HUES48 (cell line): ENCODE results near the gene CYBA.
"Not testable (repeated sequence)": the region's sequence is repeated elsewhere in the genome, so short reads cannot be mapped to it uniquely, and the experiment has no call there.

Experiments
- H3K27ac ChIP-seq: one replicate; pipeline ENCODE4 v1.7.0; 2013; ENCODE audit warnings: low read depth, low read length, inconsistent platforms
- H3K27me3 ChIP-seq: 2 replicates; pipeline ENCODE4 v1.6.1; 2013; ENCODE audit warnings: mild to moderate bottlenecking, low read length; ENCODE audit not compliant: control insufficient read depth, insufficient read depth
- H3K36me3 ChIP-seq: 2 replicates; pipeline ENCODE4 v1.6.1; 2013; ENCODE audit warnings: low read length; ENCODE audit not compliant: control insufficient read depth, insufficient read depth
- H3K4me1 ChIP-seq: 2 replicates; pipeline ENCODE4 v1.6.1; 2013; ENCODE audit warnings: mild to moderate bottlenecking, low read length; ENCODE audit not compliant: control insufficient read depth, insufficient read depth
- H3K4me3 ChIP-seq: 2 replicates; pipeline ENCODE4 v1.5.1; 2013; ENCODE audit warnings: mild to moderate bottlenecking, low read depth, low read length
- H3K9ac ChIP-seq: 2 replicates; pipeline ENCODE4 v1.6.1; 2013; ENCODE audit warnings: mild to moderate bottlenecking, low read depth, low read length, moderate library complexity
- H3K9me3 ChIP-seq: 2 replicates; pipeline ENCODE4 v1.6.1; 2013; ENCODE audit warnings: low read length; ENCODE audit not compliant: control insufficient read depth, insufficient read depth

Gene CYBA

DNA sequence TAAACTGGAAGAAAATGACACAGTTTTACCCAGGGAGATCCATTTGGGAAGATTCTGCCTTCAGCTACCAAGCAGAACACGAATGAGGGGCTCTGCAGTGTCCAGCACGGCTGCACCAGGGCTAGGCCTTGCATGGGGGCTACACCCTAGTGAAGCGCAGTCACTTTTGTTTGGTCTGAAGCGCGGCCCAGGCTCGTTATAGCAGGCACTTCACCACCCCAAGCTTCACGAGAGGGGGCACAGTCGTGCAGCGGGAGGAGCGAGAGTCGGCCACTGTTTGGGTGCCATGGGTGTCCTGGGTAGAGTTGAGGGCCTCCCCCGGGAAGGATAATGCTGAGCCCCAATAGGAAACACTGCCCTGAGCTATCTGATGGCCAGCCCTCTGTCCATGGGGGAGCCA, 34.1 kb downstream of the CYBA start:
- Histone ChIP-seq H3K4me3 (no peak overlapping the region), H3K27ac (peak overlapping the region; percentile 35), H3K27me3 (no peaks in the 10 kb centered on the region), H3K36me3 (peaks cover 32% of the 10 kb centered on the region), H3K9me3 (no peaks in the 10 kb centered on the region), H3K9ac (no peak overlapping the region; the same call in 1 of the 2 replicates), H3K4me1 (no peaks in the 10 kb centered on the region; the same call in 1 of the 2 replicates)

GRCh38 chr16:88616320-88616719, 34.5 kb downstream of the CYBA start:
- no peaks in the 10 kb centered on the region for H3K27me3 ChIP-seq
- H3K36me3 ChIP-seq: peaks cover 33% of the 10 kb centered on the region
- H3K27ac ChIP-seq: peak overlapping the region; percentile 35
- H3K9ac ChIP-seq: no peak overlapping the region
- no peaks in the 10 kb centered on the region for H3K9me3 ChIP-seq
- no peak overlapping the region for H3K4me3 ChIP-seq
- no peaks in the 10 kb centered on the region; the same call in 1 of the 2 replicates for H3K4me1 ChIP-seq

- no peaks in the 10 kb centered on the region; the same call in 1 of the 2 replicates for H3K4me1 ChIP-seq
- no peak overlapping the region for H3K9ac ChIP-seq
- H3K4me3 ChIP-seq: no peak overlapping the region
- no peaks in the 10 kb centered on the region for H3K9me3 ChIP-seq
- H3K36me3 ChIP-seq: peaks cover 33% of the 10 kb centered on the region
- H3K27me3 ChIP-seq: no peaks in the 10 kb centered on the region
- H3K27ac ChIP-seq: no peak overlapping the region
Observed at GRCh38 chr16:88614818-88615580, 35.9 kb downstream of the CYBA start.

DNA sequence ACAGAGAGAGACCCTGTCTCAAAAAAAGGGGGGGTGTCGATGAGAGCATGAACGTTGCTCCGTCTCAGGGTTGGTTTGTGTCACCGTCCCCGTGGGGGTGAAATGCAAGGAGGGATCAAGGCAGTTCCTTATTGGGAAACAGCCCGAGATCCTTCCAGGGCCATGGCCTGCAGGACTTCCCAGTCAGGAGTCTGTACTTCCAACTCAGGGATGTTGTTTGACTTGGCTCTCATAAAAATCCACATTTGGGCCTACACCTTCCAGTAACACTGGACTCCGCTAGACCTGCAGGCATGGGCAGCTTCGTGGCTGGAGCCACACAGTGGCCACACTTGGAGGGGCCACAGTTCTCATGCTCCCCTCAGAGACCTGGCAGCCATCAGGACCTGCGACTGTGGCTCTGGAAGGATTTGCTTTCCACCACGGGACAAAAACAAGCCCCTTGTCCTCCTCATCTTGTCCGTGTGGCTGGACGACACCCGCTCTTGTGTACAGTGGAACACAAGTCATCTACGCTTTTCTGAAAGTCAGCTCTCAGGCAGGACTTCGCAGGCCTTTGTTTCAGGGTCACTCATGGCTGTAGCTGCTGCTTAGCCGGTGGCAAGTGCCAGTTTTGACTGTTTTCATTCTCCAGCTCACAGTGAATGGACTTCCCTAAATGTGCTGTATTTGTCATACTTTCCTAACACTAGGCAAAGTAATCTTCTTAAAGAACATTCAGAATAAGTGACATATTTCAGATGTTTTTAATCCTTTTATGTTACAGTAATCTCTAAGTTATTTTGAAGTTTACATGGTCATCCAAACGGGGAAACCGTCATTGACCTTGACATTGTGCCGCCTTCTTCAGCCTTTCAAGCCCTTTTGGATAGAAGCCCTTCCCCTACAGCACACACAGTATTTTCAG, 36.7 kb downstream of the CYBA start:
- peaks cover 28% of the 10 kb centered on the region for H3K36me3 ChIP-seq
- H3K4me1 ChIP-seq: no peaks in the 10 kb centered on the region; the same call in 1 of the 2 replicates
- H3K27me3 ChIP-seq: no peaks in the 10 kb centered on the region
- H3K4me3 ChIP-seq: no peak overlapping the region
- no peak overlapping the region for H3K9ac ChIP-seq
- H3K27ac ChIP-seq: no peak overlapping the region
- no peaks in the 10 kb centered on the region for H3K9me3 ChIP-seq

DNA sequence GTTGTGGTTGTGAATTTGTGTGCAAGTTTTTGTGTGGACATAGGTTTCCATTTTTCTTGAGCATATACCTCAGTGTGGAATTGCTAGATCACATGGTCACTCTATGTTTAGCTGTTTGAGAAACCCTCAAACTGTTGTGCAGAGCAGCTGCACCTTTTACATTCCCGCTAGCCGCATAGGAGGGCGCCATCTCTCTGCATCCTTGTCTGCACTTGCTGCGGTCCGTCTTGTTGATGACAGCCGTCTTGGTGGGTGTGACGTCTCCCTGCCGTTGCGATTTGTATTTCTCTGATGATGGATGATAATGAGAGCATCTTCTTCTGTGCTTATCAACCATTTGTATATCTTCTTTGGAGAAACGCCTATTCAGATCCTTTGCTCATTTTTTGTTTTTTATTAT, 37.6 kb downstream of the CYBA start:
- Histone ChIP-seq H3K4me3 (no peak overlapping the region), H3K4me1 (no peaks in the 10 kb centered on the region; the same call in 1 of the 2 replicates), H3K9ac (no peak overlapping the region), H3K9me3 (no peaks in the 10 kb centered on the region), H3K27ac (no peak overlapping the region), H3K36me3 (peaks cover 34% of the 10 kb centered on the region), H3K27me3 (no peaks in the 10 kb centered on the region)

GRCh38 chr16:88610909-88611812, 39.7 kb downstream of the CYBA start:
- Histone ChIP-seq H3K27ac (peak overlapping the region; percentile 35), H3K27me3 (no peaks in the 10 kb centered on the region), H3K9me3 (no peaks in the 10 kb centered on the region), H3K4me1 (no peaks in the 10 kb centered on the region; the same call in 1 of the 2 replicates), H3K4me3 (peak overlapping the region; percentile 41; the same call in 1 of the 2 replicates), H3K9ac (no peak overlapping the region; the same call in 1 of the 2 replicates), H3K36me3 (peaks cover 52% of the 10 kb centered on the region)

DNA sequence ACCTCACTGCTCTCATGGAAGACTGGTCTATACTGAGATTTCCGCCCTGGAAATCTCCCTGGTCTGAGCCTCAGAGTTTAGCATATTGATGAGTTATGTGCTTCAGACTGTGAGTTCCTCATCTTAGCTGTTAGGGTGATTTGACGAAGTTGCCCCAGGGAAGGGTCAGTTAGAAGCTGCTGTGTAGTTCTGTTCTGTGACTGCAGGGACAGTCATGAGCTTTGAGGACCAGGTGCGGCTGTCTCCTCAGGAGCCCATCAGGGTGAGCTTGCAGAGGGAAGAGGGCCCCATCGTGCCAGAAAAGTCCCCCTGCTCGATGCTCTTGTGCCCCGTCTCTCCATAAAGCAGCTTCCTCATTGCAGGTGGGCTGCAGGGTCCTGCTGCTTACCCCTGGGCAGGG, 40.8 kb downstream of the CYBA start:
- Histone ChIP-seq H3K4me1 (no peaks in the 10 kb centered on the region; the same call in 1 of the 2 replicates), H3K36me3 (peaks cover 63% of the 10 kb centered on the region), H3K9ac (no peak overlapping the region), H3K4me3 (no peak overlapping the region), H3K27me3 (no peaks in the 10 kb centered on the region), H3K9me3 (no peaks in the 10 kb centered on the region), H3K27ac (no peak overlapping the region)

DNA sequence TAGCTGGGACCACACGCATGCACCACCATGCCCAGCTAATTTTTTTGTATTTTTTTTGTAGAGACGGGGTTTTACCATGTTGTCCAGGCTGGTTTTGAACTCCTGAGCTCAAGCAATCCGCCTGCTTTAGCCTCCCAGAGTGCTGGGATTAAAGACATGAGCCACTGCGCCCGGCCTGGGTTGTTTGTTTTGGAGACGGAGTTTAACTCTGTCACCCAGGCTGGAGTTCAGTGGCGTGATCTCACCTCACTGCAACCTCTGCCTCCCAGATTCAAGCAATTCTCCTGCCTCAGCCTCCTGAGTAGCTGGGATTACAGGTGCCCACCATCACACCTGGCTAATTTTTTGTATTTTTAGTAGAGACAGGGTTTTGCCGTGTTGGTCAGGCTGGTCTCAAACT, 41.4 kb downstream of the CYBA start:
- H3K36me3 ChIP-seq: peaks cover 61% of the 10 kb centered on the region
- not testable (repeated sequence) for H3K4me1 ChIP-seq, H3K27me3 ChIP-seq

DNA sequence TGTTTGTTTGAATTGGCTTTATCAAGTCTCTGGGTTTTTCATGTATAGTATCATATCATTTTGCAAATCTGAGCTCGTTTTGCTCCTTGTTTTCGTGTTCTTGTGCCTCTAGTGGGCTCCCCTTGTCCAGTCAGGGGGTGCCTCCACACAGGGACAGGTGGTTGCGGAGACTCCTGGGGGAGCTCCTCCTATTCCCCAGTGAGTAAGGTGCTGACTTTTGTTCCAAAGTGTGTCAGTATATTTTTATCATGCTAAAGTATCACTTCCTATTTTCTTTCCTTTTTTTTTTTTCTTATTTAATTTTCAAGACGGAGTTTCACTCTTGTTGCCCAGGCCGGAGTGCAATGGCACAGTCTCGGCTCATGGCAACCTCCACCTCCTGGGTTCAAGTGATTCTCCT, 42.8 kb downstream of the CYBA start:
- Histone ChIP-seq H3K36me3 (peaks cover 58% of the 10 kb centered on the region), H3K9ac (no peak overlapping the region), H3K27me3 (no peaks in the 10 kb centered on the region), H3K4me3 (no peak overlapping the region), H3K9me3 (no peaks in the 10 kb centered on the region), H3K27ac (no peak overlapping the region), H3K4me1 (no peaks in the 10 kb centered on the region; the same call in 1 of the 2 replicates)

More for the DNA sequence above, 41.4 kb downstream of the CYBA start:
- not testable (repeated sequence) for H3K4me3 ChIP-seq, H3K9me3 ChIP-seq, H3K27ac ChIP-seq, H3K9ac ChIP-seq

- H3K27ac ChIP-seq: no peak overlapping the region
- peaks cover 56% of the 10 kb centered on the region for H3K36me3 ChIP-seq
- no peak overlapping the region for H3K9ac ChIP-seq
Observed at GRCh38 chr16:88606148-88606757, 44.6 kb downstream of the CYBA start.

More at GRCh38 chr16:88606148-88606757, 44.6 kb downstream of the CYBA start:
- Histone ChIP-seq H3K9me3 (no peaks in the 10 kb centered on the region), H3K4me1 (no peaks in the 10 kb centered on the region; the same call in 1 of the 2 replicates), H3K27me3 (no peaks in the 10 kb centered on the region), H3K4me3 (no peak overlapping the region)
